Brain microvascular endothelial cell (primary cell): ENCODE data around the gene ACER3.

ENCODE experiments used
- DNase-seq: peaks from one replicate; pipeline ENCODE4 v3.0.0-alpha.2; 2020
- H3K27ac ChIP-seq: fragments of 250-450 bp; sonication (Bioruptor Pico); 2 replicates; pipeline ENCODE4 v1.5.1; 2020; ENCODE audit warnings: mild to moderate bottlenecking, moderate library complexity
- H3K27me3 ChIP-seq: fragments of 250-450 bp; sonication (Bioruptor Pico); replicated peaks from 2 replicates; pipeline ENCODE4 v1.5.1; 2020; ENCODE audit warnings: mild to moderate bottlenecking
- H3K36me3 ChIP-seq: fragments of 250-450 bp; sonication (Bioruptor Pico); replicated peaks from 2 replicates; pipeline ENCODE4 v1.5.1; 2020; ENCODE audit warnings: mild to moderate bottlenecking
- H3K4me3 ChIP-seq: 2 replicates; pipeline ENCODE4 v1.5.1; 2011; ENCODE audit warnings: low read depth, mild to moderate bottlenecking, control low read depth, low read length, moderate library complexity
- in situ Hi-C: cut with HindIII; loops from 2 replicates; pipeline ENCODE4 v1.10.0; 2017; ENCODE audit warnings: low sequenced_read_pairs, low pct_ligation_motif_present
- TF ChIP-seq, protein P1 (sequence below): IDR thresholded peaks from 2 replicates; pipeline ENCODE4 v1.5.1; 2011; ENCODE audit warnings: low read depth, mild to moderate bottlenecking, moderate library complexity, low read length, control low read depth, inconsistent platforms; ENCODE audit errors: missing control alignments

The ACER3 gene

GRCh38 chr11:76841923-76842452 is 18.7 kb upstream of the ACER3 start:
- Histone ChIP-seq H3K27ac (no peak overlapping the region), H3K4me3 (no peak overlapping the region), H3K27me3 (no peaks in the 10 kb centered on the region), H3K36me3 (no peaks in the 10 kb centered on the region)
- no peak for DNase-seq
- TF ChIP-seq, protein P1, sequence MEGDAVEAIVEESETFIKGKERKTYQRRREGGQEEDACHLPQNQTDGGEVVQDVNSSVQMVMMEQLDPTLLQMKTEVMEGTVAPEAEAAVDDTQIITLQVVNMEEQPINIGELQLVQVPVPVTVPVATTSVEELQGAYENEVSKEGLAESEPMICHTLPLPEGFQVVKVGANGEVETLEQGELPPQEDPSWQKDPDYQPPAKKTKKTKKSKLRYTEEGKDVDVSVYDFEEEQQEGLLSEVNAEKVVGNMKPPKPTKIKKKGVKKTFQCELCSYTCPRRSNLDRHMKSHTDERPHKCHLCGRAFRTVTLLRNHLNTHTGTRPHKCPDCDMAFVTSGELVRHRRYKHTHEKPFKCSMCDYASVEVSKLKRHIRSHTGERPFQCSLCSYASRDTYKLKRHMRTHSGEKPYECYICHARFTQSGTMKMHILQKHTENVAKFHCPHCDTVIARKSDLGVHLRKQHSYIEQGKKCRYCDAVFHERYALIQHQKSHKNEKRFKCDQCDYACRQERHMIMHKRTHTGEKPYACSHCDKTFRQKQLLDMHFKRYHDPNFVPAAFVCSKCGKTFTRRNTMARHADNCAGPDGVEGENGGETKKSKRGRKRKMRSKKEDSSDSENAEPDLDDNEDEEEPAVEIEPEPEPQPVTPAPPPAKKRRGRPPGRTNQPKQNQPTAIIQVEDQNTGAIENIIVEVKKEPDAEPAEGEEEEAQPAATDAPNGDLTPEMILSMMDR: no peak
- in situ Hi-C loops: no loop called here

- H3K27me3 ChIP-seq: no peaks in the 10 kb centered on the region
- no peak overlapping the region for H3K4me3 ChIP-seq
- no peak overlapping the region for H3K27ac ChIP-seq
- no peak for DNase-seq
- in situ Hi-C loops: no loop called here
- H3K36me3 ChIP-seq: no peaks in the 10 kb centered on the region
- TF ChIP-seq, protein P1: no peak
Observed at GRCh38 chr11:76843907-76844306, 16.8 kb upstream of the ACER3 start.

- no peaks in the 10 kb centered on the region for H3K27me3 ChIP-seq
- TF ChIP-seq, protein P1: no peak
- no peak for DNase-seq
- no peak overlapping the region for H3K27ac ChIP-seq
- H3K4me3 ChIP-seq: no peak overlapping the region
- in situ Hi-C loops: no loop called here
- H3K36me3 ChIP-seq: no peaks in the 10 kb centered on the region
Observed at GRCh38 chr11:76844511-76844910, 16.2 kb upstream of the ACER3 start.

DNA sequence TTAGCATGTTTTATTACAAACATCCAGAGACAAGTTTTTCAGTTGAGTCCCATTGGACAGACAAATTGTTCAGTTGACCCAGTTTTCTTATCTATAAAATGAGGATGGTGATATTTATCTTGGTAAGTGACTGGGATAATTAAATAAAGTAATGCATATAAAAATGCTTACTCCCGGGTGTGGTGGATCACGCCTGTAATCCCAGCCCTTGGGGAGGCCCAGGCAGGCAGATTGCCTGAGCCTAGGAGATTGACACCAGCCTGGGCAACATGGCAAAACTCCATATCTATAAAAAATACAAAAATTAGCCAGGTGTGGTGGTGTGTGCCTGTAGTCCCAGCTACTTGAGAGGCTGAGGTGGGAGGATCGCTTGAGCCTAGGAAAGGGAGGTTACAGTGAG is 15.6 kb upstream of the ACER3 start:
- H3K36me3 ChIP-seq: no peaks in the 10 kb centered on the region
- no peak for DNase-seq
- no peak overlapping the region for H3K4me3 ChIP-seq
- in situ Hi-C loops: no loop called here
- H3K27me3 ChIP-seq: no peaks in the 10 kb centered on the region
- H3K27ac ChIP-seq: no peak overlapping the region
- TF ChIP-seq, protein P1: no peak

DNA sequence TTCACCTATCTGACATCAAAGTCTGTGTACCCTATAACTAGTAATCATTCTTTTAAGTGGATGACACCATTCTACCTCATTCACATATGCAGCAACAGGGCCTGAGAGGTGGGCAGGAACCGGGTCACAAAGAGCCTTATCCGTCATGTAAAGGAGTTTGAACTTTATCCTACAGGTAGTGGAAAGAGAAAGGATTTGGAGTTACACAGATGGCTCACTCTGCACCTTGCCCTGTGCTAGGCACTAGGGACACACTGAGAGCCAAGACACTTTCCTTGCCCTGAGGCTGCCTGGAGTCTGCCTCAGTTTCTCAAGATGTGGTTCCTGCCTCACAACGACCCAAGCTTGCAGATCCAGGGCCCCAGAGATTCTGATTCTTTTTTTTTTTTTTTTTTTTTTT is 14.3 kb upstream of the ACER3 start:
- H3K27me3 ChIP-seq: no peaks in the 10 kb centered on the region

More for the DNA sequence above, 14.3 kb upstream of the ACER3 start:
- no peak for DNase-seq
- Histone ChIP-seq H3K27ac (no peak overlapping the region), H3K36me3 (no peaks in the 10 kb centered on the region), H3K4me3 (no peak overlapping the region)
- in situ Hi-C loops: no loop called here
- TF ChIP-seq, protein P1: no peak
